Hematopoietic multipotent progenitor cell (in vitro differentiated cells): Measurements from ENCODE around the gene INKA2. TPM values are rescaled to one million over a fixed set of nuclear protein-coding genes. Genes with fewer than 3 reads are reported as not detected.
"Not testable (repeated sequence)": the region's sequence is repeated elsewhere in the genome, so short reads cannot be mapped to it uniquely, and the experiment has no call there.

Experiments
- DNase-seq, 3 donors: peaks; one replicate each; pipeline ENCODE4 v3.0.0-alpha.2; 2011 to 2015; ENCODE audit warnings: low read depth in 2 of 3, low spot score in 2 of 3
- total RNA-seq: library from RNA; depleted of rRNA; stranded (reverse); fragments of >200 nt; gene quantifications from one replicate; pipeline ENCODE4 v1.2.3, GENCODE V29; 2012

Gene INKA2
- total RNA-seq, 1 donor = 2.4 TPM

- DNase-seq = no peak
These were observed 12.8 kb upstream of the INKA2 start for GRCh38 chr1:111751906-111752575.

- DNase-seq = no peak
These were observed 11.7 kb upstream of the INKA2 start for GRCh38 chr1:111750856-111751255.

- DNase-seq = no peak
These were observed 10.4 kb upstream of the INKA2 start for GRCh38 chr1:111749628-111750027.

GRCh38 chr1:111747947-111748346 lies 8.8 kb upstream of the INKA2 start:
- DNase-seq = no peak

- DNase-seq = peak; percentile 33 to 71 (median 61)
These were observed 8.1 kb upstream of the INKA2 start for GRCh38 chr1:111747282-111747734.

DNA sequence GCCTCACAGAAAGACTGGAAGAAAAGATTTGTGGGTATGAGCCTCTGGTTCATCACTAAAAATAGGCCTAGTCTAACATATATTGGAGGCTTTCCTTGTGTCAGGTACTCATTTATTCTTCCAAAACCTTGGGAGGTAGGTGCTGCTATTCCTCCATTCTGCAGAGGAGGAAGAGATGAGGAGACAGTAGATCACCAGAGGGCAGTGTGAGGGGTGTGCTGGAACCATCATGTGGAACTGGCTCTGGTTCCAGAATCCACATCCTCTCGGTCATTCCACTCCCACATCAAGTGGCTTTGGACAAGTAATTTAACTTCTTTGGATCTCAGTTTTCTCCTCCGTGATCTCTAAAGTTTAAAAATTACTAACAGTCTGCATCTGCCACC lies 7.4 kb upstream of the INKA2 start:
- no peak for DNase-seq

DNA sequence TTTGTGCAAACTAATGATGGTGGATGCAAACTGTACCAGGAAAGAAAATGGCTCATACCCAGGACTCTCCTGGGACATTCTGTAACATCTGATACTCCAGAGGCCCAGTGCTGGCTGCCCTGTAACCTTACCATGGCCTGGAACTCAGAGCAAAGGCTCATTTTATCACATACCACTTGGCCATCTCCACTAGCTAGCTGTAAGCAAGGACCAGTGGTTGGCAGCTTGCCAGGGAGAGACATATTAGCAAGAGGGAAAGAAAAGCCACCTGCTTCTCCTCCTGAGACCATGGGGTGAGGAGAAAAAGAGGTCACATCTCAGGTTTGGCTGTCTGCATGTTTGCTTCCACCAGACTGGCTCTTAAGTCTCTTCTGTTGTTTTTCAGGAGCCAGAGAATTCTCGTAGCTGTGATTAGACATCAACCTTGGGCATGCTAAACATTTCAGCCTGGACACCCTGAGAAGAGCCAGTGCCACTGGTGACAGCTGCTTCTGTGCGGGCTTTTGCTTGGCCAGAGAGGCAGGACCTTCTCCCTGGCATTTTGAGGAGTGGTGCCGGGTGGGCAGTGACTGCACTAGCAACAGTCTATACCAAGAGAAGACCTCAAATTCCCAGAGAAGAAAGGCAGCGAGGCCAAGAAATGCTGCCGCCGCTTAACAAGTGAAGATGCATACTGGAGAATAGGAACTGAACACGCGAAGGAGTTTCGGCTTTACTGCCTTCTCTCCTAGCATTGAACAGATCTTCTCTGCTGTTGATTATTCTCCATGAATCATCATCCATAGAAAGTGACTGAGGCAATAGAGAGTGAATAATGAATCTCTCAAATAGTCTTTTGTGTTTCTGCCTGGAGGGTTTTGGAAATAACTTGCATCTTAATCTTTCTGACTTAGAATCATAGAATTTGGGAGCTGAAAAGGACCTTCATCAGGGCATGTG lies 6.7 kb upstream of the INKA2 start:
- no peak for DNase-seq

- DNase-seq = peak in 2 of 3 donors; percentile 49 to 67
These were observed 4.5 kb upstream of the INKA2 start for GRCh38 chr1:111743679-111744101.

DNA sequence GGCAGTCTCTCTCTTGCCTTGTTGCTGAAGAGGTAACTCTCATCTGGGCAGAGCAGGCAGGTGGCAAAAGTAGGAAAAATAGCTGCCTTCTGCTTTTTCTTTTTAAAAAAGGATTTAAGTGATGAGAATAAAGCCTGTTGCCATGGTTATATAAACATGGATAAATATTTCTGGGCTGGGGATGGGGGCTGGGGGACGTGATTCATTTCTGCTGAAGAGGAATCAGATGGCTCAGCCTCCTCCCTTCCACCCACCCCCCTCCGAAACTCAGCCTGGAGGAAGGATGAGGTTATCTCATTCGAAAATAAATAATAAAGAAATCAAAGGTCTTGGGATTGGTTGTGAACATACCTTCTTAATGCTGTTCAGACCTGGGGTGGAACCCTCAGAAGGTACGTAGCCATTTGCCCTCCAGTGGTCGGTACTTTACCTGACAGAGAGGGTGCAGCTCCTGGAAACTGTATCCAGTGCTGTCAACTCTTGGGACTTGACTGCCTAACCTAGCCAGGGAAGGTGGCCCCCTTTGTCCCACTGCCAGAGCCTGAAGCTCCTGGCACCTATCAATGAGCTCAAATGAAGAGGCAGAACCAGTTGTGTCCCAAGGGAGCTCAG lies 3.8 kb upstream of the INKA2 start:
- DNase-seq = peak in 2 of 3 donors; percentile 60 to 67

- DNase-seq = not testable (repeated sequence)
These were observed 3.1 kb upstream of the INKA2 start for GRCh38 chr1:111742292-111742691.

- peak in 2 of 3 donors; percentile 41 to 51 for DNase-seq
These were observed 950 bp upstream of the INKA2 start for GRCh38 chr1:111739925-111740765.

GRCh38 chr1:111738436-111739193 lies 580 bp downstream of the INKA2 start:
- peak; percentile 23 to 62 (median 52) for DNase-seq

DNA sequence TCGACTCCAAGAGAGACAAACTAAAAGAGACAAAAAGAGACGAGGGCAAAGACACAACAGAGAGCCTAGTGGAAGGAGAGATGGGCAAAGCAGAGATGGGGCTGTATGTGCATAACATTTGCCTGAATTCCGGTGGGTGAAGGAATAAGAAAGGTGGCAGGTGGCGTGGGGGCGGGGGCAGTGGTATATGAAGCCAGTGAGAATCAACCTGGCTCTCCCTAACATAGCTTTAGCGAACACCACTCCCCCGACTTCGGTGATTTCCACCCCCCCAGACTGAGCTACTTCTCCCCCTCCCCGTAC lies 1.1 kb downstream of the INKA2 start:
- no peak for DNase-seq

GRCh38 chr1:111737216-111738132 lies 1.7 kb downstream of the INKA2 start:
- DNase-seq = no peak

- no peak for DNase-seq
These were observed 2.5 kb downstream of the INKA2 start for GRCh38 chr1:111736548-111737215.

DNA sequence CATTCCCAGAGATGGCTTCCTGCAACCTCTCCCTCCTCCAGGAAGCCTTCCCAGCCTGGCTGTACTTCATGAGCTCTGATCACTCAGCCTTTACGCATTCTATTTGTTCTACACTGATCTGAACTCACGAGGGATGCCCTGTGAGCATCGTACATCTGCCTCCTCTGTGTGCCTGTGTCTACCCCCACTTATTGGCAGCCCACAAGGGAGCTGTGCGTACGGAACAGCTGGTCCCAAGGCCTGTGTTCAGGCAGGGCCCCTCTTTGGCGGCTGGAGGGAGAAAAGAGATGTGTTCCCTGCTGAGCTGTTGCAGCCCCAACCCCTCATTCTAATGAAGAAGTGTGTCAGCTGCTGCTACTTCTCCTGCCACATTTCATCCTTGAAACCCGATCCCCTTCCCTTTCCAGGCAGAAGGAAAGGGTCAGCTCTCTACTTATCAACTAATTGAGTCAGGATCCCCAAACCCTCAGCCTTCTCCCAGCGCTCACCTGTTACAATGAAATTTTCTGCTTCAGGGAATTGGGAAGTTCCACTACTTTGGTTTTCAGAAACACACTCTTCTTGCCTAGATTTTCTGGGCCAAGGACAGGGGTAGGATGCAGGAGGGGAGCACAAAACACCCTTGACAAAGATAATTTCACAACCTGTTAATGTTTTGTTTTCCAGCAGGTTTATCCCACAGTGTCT lies 3.2 kb downstream of the INKA2 start:
- DNase-seq = no peak

GRCh38 chr1:111735321-111735720 lies 3.9 kb downstream of the INKA2 start:
- no peak for DNase-seq

DNA sequence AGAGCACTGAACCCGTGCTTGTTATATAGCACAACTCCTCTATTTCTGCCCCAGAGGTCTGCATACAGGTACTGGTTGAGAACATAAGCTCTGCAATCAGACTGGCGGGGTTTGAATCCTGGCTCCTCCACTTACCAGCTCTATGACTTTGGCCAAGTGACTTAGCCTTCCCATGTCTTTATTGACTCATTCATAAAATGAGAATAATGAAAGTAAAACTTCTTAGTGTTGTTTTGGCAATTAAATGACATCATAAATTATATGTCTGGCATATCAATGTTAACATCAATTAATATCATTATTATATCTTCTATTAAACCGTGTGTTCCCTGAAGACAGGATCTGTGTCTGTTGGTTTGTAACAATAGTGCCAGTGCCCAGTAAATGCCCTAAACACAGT lies 4.3 kb downstream of the INKA2 start:
- no peak for DNase-seq
